HG03159 (cell line): ENCODE data around the gene RASA2.

Experiments
- ATAC-seq: cut with Tn5 transposase; IDR thresholded peaks from one replicate; pipeline ENCODE4 v1.9.1; 2021; ENCODE audit warnings: mild to moderate bottlenecking, moderate library complexity; ENCODE audit not compliant: unreplicated experiment

RASA2 gene

DNA sequence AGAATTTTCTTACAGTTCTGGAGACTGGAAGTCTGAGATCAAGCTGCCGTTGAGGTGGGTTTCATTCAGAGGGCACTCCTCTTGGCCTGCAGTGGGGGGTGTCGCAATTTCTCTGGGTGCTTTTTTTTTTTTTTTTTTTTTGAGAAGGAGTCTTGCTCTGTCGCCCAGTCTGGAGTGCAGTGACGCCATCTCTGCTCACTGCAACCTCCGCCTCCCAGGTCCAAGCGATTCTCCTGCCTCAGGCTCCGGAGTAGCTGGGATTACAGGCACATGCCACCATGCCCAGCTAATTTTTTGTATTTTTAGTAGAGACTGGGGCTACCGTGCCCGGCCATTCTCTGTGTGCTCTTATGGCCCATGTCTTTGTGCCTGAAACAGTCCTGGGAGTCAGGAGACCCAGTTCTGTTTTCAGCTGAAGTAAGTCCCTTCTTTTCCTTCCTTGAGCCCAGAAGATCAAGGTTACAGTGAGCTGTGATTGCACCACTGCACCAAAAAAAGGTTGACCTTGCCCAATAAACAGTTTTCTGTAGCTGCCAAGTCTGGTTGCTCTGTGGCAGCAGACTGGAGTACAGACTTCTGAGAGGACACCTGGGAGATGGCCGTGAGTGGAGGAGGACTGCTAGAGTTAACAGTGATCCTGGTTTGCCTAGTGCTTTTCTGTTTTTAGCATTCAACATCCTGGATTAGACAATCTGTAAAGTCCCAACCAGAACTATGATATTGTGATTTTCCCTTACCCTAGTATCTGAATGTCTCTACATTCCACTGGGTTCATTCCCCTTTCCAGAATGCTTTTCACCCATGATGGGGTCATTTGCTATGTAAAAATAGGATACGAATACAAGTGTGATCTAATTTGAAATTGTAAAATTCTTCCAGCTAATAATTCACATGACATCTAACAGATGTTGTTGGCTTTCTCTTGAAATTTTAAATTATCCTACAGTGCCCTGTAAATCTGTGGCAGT is 174.7 kb downstream of the RASA2 start:
- ATAC-seq = no peak

DNA sequence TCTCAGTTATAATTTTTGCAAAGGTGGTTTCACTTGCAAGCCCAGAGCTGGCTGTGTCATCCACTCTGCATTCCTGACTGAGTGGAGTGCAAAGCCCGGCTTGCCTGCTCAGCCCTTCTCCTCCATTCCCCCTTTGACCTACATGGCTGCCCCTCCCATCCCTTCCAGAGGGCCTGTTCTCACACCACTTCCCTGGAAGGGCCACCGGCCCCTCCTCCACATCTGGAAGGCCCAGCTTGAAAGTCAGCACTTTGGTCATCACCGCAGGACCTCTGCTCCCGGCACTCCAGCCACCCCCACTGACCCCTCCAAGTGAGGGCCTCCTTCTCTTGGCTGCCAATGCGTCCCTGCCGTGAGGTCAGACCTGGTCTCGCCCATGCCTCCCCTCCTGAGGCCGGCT is 177.2 kb downstream of the RASA2 start:
- ATAC-seq = no peak
